ENCODE data around the gene MEGF6. TPM values are rescaled to one million over a fixed set of nuclear protein-coding genes. Genes with fewer than 3 reads are reported as not detected.
A peak's percentile ranks its signal among the peaks of the same experiment; 100 is the strongest.

Gene MEGF6
- total RNA-seq, 2 experiments from 2014 or later = 2.0 to 2.5 TPM

GRCh38 chr1:3455670-3456448 is 155.4 kb downstream of the MEGF6 start:
- ATAC-seq = no peak
- peaks cover 10% of the 10 kb centered on the region for H3K27me3 Mint-ChIP-seq
- no peaks in the 10 kb centered on the region for H3K9me3 Mint-ChIP-seq
- no peak overlapping the region for H3K4me3 Mint-ChIP-seq
- no peak overlapping the region for H3K27ac Mint-ChIP-seq
- DNase-seq = no peak
- POLR2A ChIA-PET = no interaction called here
- H3K4me1 Mint-ChIP-seq (ENCODE audit: low read depth) = no peaks in the 10 kb centered on the region
- H3K36me3 Mint-ChIP-seq (ENCODE audit: low read depth) = no peaks in the 10 kb centered on the region
- CTCF ChIA-PET = no interaction called here
- intact Hi-C loops (cut with micrococcal nuclease) = no loop called here
- no peak for TF ChIP-seq CTCF (IDR thresholded peaks at IDR 0.05)

- Mint-ChIP-seq H3K4me1 (ENCODE audit: low read depth) (no peaks in the 10 kb centered on the region), H3K36me3 (ENCODE audit: low read depth) (no peaks in the 10 kb centered on the region), H3K4me3 (peak overlapping the region; percentile 24), H3K27ac (no peak overlapping the region), H3K9me3 (no peaks in the 10 kb centered on the region), H3K27me3 (peaks cover 10% of the 10 kb centered on the region)
- ATAC-seq = no peak
- ChIA-PET CTCF (interaction anchor here (3.6 kb wide), 1 partner anchor 166 kb away, joined by 21 read pairs; no protein-coding TSS in a partner anchor), POLR2A (no interaction called here)
- intact Hi-C loops (cut with micrococcal nuclease) = no loop called here
- TF ChIP-seq CTCF (IDR thresholded peaks at IDR 0.05) = no peak
- DNase-seq = no peak
These were observed 156.3 kb downstream of the MEGF6 start for GRCh38 chr1:3454811-3455618.

- ChIA-PET POLR2A (interaction anchor here (1.7 kb wide), 1 partner anchor 12 kb away, joined by 6 read pairs; no protein-coding TSS in a partner anchor), CTCF (interaction anchor here (1.2 to 3.6 kb wide), 11 partner anchors 9 to 270 kb away, joined by 3 to 30 read pairs (median 10); no protein-coding TSS in a partner anchor)
- H3K27me3 Mint-ChIP-seq = peaks cover 13% of the 10 kb centered on the region
- no peaks in the 10 kb centered on the region for H3K4me1 Mint-ChIP-seq (ENCODE audit: low read depth)
- ATAC-seq (peak; percentile 32), DNase-seq (no peak)
- intact Hi-C loops (cut with micrococcal nuclease) = loop anchor here (2.0 kb wide), 1 partner anchor 29 kb away; no protein-coding TSS in a partner anchor
- no peak for TF ChIP-seq CTCF (IDR thresholded peaks at IDR 0.05)
- no peaks in the 10 kb centered on the region for H3K9me3 Mint-ChIP-seq
- no peaks in the 10 kb centered on the region for H3K36me3 Mint-ChIP-seq (ENCODE audit: low read depth)
- H3K27ac Mint-ChIP-seq = no peak within 1 kb of the TSS
- H3K4me3 Mint-ChIP-seq = peak within 1 kb of the TSS; percentile 24
These were observed 157.2 kb downstream of the MEGF6 start, which contains the start of gene ARHGEF16 for GRCh38 chr1:3453891-3454810. Gene ARHGEF16 (plus strand): TSS chr1:3454665. CDS start chr1:3463085, 8,420 bp downstream.

- DNase-seq (peak; percentile 82), ATAC-seq (peak; percentile 95)
- ChIA-PET CTCF (interaction anchor here (0.6 to 3.6 kb wide), 28 partner anchors 9 to 271 kb away, joined by 3 to 30 read pairs (median 4); no protein-coding TSS in a partner anchor), POLR2A (interaction anchor here (0.6 to 1.7 kb wide), 2 partner anchors 11 to 31 kb away, joined by 3 to 6 read pairs; no protein-coding TSS in a partner anchor)
- TF ChIP-seq CTCF (IDR thresholded peaks at IDR 0.05) = peak; percentile 89
- Mint-ChIP-seq H3K9me3 (no peaks in the 10 kb centered on the region), H3K27me3 (peaks cover 16% of the 10 kb centered on the region), H3K36me3 (ENCODE audit: low read depth) (no peaks in the 10 kb centered on the region), H3K4me3 (no peak overlapping the region), H3K4me1 (ENCODE audit: low read depth) (no peaks in the 10 kb centered on the region), H3K27ac (no peak overlapping the region)
- intact Hi-C loops (cut with micrococcal nuclease) = loop anchor here (2.0 kb wide), 1 partner anchor 30 kb away; no protein-coding TSS in a partner anchor
These were observed 158.0 kb downstream of the MEGF6 start for GRCh38 chr1:3453203-3453761.

All from activated CD8-positive, alpha-beta T cell treated with anti-CD3 and anti-CD28 coated beads for 36 hours (primary cell).